ENCODE results near the gene TOP1. TPM values are rescaled to one million over a fixed set of nuclear protein-coding genes. Genes with fewer than 3 reads are reported as not detected.

The TOP1 gene
- total RNA-seq, 3 donors from 2014 or later (not counting 1 experiment from before 2014, with no cell fraction given): 32.2 to 36.3 (median 36.3) TPM

DNA sequence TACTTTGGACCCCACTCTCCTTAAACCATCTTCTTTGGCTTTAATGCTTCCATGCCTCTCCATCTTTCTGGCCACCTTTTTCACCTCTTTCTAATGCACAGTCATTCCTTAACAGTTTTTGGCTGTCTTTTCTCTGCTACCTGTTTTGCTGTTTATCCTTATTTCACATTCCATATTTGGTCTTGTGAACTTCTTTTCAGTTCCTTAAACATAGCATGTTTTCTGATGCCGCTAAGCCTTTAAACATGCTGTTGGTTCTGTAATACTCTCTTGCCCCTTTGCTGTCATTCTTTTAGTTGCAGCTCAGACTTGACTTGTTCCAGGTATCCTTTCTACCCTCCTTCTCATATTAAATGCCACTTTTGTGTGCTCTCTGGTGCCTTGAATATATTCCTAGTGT is 35.8 kb downstream of the TOP1 start:
- H3K36me3 Mint-ChIP-seq: peaks cover 6% of the 10 kb centered on the region
- Histone ChIP-seq H3K4me3 (ENCODE audit: low read length) (no peak overlapping the region), H3K27ac (ENCODE audit: low read length) (no peak overlapping the region), H3K36me3 (ENCODE audit: control insufficient read depth, insufficient read depth, low read length) (peaks cover 19% of the 10 kb centered on the region), H3K27me3 (ENCODE audit: control insufficient read depth, insufficient read depth, low read length) (no peaks in the 10 kb centered on the region), H3K4me1 (ENCODE audit: control insufficient read depth, insufficient read depth, low read length) (no peaks in the 10 kb centered on the region), H3K9me3 (ENCODE audit: control insufficient read depth, insufficient read depth, low read length) (no peaks in the 10 kb centered on the region)
- intact Hi-C loops (cut with micrococcal nuclease): no loop called here
- 56% methylated on average over 1 of the region's 1 CpG for WGBS (ENCODE audit: insufficient coverage)
- DNase-seq (no peak), ATAC-seq (no peak)
- no peaks in the 10 kb centered on the region for H3K9me3 Mint-ChIP-seq
- peaks cover 43 to 46% of the 10 kb centered on the region in 2 donors for H3K4me1 Mint-ChIP-seq
- TF ChIP-seq, protein P1, sequence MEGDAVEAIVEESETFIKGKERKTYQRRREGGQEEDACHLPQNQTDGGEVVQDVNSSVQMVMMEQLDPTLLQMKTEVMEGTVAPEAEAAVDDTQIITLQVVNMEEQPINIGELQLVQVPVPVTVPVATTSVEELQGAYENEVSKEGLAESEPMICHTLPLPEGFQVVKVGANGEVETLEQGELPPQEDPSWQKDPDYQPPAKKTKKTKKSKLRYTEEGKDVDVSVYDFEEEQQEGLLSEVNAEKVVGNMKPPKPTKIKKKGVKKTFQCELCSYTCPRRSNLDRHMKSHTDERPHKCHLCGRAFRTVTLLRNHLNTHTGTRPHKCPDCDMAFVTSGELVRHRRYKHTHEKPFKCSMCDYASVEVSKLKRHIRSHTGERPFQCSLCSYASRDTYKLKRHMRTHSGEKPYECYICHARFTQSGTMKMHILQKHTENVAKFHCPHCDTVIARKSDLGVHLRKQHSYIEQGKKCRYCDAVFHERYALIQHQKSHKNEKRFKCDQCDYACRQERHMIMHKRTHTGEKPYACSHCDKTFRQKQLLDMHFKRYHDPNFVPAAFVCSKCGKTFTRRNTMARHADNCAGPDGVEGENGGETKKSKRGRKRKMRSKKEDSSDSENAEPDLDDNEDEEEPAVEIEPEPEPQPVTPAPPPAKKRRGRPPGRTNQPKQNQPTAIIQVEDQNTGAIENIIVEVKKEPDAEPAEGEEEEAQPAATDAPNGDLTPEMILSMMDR (IDR thresholded peaks at IDR 0.05): no peak
- H3K27ac Mint-ChIP-seq: no peak overlapping the region
- no peaks in the 10 kb centered on the region for H3K27me3 Mint-ChIP-seq (ENCODE audit: low read depth in 2 of 2)
- H3K4me3 Mint-ChIP-seq: no peak overlapping the region

DNA sequence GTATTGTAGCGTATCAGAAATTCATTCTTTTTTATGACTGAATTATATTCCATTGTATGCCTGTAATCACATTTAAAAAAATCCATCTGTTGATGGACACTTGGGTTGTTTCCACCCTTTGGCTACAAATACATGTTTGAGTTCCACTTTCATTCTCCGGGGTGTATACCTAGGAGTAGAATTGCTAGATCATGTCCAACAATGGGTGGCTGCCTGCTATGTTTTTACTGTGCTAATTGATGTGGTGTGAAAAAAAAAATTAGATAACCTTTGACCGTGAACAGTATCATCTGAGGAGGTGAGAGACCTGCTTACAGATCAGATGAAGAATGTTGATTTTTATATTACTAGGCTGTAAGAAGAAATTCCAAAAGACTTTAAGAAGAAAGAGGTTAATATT is 37.1 kb downstream of the TOP1 start:
- WGBS (ENCODE audit: insufficient coverage): 74% methylated on average over 2 of the region's 3 CpGs
- no peaks in the 10 kb centered on the region for H3K27me3 Mint-ChIP-seq (ENCODE audit: low read depth in 2 of 2)
- H3K27ac Mint-ChIP-seq: peak overlapping the region; percentile 11 to 32
- Histone ChIP-seq H3K36me3 (ENCODE audit: control insufficient read depth, insufficient read depth, low read length) (peaks cover 19% of the 10 kb centered on the region), H3K27me3 (ENCODE audit: control insufficient read depth, insufficient read depth, low read length) (no peaks in the 10 kb centered on the region), H3K27ac (ENCODE audit: low read length) (no peak overlapping the region), H3K4me3 (ENCODE audit: low read length) (no peak overlapping the region), H3K4me1 (ENCODE audit: control insufficient read depth, insufficient read depth, low read length) (no peaks in the 10 kb centered on the region), H3K9me3 (ENCODE audit: control insufficient read depth, insufficient read depth, low read length) (no peaks in the 10 kb centered on the region)
- H3K4me1 Mint-ChIP-seq: peaks cover 52 to 55% of the 10 kb centered on the region in 2 donors
- TF ChIP-seq, protein P1 (IDR thresholded peaks at IDR 0.05): no peak
- no peaks in the 10 kb centered on the region for H3K9me3 Mint-ChIP-seq
- intact Hi-C loops (cut with micrococcal nuclease): no loop called here
- DNase-seq: no peak
- peak in 2 of 3 donors; percentile 26 to 28 for ATAC-seq
- peaks cover 6% of the 10 kb centered on the region for H3K36me3 Mint-ChIP-seq
- H3K4me3 Mint-ChIP-seq: no peak overlapping the region

DNA sequence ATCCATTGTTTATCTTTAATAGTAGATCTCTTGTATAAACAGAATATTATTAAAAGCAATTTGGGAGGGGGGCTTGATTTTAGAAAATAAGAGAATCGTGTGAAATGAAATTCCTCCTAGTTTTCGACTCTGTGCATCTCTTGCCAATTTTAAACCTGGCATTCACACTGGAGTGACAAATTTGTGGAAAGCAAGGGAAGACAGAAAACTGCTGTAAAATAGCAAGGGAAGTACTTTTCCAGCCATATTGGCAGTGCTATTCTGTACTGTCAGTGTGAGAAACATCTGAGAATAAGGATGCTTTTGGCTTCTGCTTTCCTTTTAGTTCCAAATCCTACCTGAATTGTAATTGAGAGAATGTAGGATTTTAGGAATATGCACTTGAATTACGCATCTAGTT is 40.2 kb downstream of the TOP1 start:
- H3K27ac ChIP-seq (ENCODE audit: low read length): no peak overlapping the region
- no peaks in the 10 kb centered on the region for H3K9me3 Mint-ChIP-seq
- TF ChIP-seq, protein P1 (IDR thresholded peaks at IDR 0.05): no peak
- H3K4me1 ChIP-seq (ENCODE audit: control insufficient read depth, insufficient read depth, low read length): peaks cover 4% of the 10 kb centered on the region
- ATAC-seq (no peak), DNase-seq (no peak)
- peaks cover 6% of the 10 kb centered on the region for H3K36me3 Mint-ChIP-seq
- intact Hi-C loops (cut with micrococcal nuclease): no loop called here
- WGBS (ENCODE audit: insufficient coverage): 100% methylated on average over 2 of the region's 3 CpGs
- no peaks in the 10 kb centered on the region for H3K27me3 Mint-ChIP-seq (ENCODE audit: low read depth in 2 of 2)
- no peak overlapping the region for H3K27ac Mint-ChIP-seq
- peaks cover 4% of the 10 kb centered on the region for H3K36me3 ChIP-seq (ENCODE audit: control insufficient read depth, insufficient read depth, low read length)
- no peaks in the 10 kb centered on the region for H3K27me3 ChIP-seq (ENCODE audit: control insufficient read depth, insufficient read depth, low read length)
- H3K9me3 ChIP-seq (ENCODE audit: control insufficient read depth, insufficient read depth, low read length): no peaks in the 10 kb centered on the region
- no peak overlapping the region for H3K4me3 ChIP-seq (ENCODE audit: low read length)
- H3K4me3 Mint-ChIP-seq: no peak overlapping the region
- peaks cover 64 to 68% of the 10 kb centered on the region in 2 donors for H3K4me1 Mint-ChIP-seq

DNA sequence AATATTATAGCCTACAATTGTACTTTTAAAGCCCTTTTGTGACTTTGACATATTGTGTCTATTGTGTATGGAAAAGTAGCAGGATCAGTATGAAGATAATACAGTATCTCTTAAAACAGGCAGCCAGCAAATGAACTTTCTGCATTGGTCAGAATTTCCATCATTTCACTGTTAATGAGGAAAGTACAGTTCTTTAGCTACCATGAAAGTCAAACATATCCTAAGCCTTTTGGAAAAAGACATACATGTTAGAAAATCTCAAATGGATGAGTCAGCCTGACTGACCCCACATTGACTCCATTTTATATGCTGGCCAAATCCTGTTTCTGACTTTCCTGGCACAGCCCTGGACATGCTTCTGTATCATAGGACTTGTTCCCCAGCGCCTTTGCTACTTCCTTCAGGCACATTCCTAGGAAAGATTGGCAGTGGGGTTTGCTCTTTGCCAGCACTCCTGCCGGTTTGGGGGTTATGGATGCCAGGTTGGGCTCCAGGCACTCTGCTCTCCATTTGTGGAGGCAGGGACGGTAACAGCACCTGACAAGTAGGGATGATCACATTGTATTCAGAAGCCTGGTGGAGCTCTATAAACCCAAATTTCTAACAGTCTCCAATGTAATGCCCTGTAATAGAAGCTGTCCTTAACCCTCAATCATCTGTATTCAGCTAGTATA is 43.7 kb downstream of the TOP1 start:
- Mint-ChIP-seq H3K36me3 (peaks cover 10% of the 10 kb centered on the region), H3K4me1 (peaks cover 63 to 74% of the 10 kb centered on the region in 2 donors), H3K4me3 (no peak overlapping the region), H3K9me3 (no peaks in the 10 kb centered on the region), H3K27ac (no peak overlapping the region), H3K27me3 (ENCODE audit: low read depth in 2 of 2) (no peaks in the 10 kb centered on the region)
- 76% methylated on average over 3 of the region's 3 CpGs for WGBS (ENCODE audit: insufficient coverage)
- Histone ChIP-seq H3K36me3 (ENCODE audit: control insufficient read depth, insufficient read depth, low read length) (peaks cover 6% of the 10 kb centered on the region), H3K4me3 (ENCODE audit: low read length) (no peak overlapping the region), H3K27ac (ENCODE audit: low read length) (no peak overlapping the region), H3K27me3 (ENCODE audit: control insufficient read depth, insufficient read depth, low read length) (no peaks in the 10 kb centered on the region), H3K4me1 (ENCODE audit: control insufficient read depth, insufficient read depth, low read length) (peaks cover 4% of the 10 kb centered on the region), H3K9me3 (ENCODE audit: control insufficient read depth, insufficient read depth, low read length) (no peaks in the 10 kb centered on the region)
- TF ChIP-seq, protein P1 (IDR thresholded peaks at IDR 0.05): no peak
- ATAC-seq: peak in 1 of 3 donors; percentile 21
- intact Hi-C loops (cut with micrococcal nuclease): no loop called here
- DNase-seq: no peak
